GM18499 (cell line): ENCODE measurements around the gene YKT6.

Experiments used
- ATAC-seq: cut with Tn5 transposase; IDR thresholded peaks from one replicate; pipeline ENCODE4 v1.9.1; 2021; ENCODE audit warnings: moderate number of reproducible peaks; ENCODE audit not compliant: insufficient read depth, unreplicated experiment

The YKT6 gene

DNA sequence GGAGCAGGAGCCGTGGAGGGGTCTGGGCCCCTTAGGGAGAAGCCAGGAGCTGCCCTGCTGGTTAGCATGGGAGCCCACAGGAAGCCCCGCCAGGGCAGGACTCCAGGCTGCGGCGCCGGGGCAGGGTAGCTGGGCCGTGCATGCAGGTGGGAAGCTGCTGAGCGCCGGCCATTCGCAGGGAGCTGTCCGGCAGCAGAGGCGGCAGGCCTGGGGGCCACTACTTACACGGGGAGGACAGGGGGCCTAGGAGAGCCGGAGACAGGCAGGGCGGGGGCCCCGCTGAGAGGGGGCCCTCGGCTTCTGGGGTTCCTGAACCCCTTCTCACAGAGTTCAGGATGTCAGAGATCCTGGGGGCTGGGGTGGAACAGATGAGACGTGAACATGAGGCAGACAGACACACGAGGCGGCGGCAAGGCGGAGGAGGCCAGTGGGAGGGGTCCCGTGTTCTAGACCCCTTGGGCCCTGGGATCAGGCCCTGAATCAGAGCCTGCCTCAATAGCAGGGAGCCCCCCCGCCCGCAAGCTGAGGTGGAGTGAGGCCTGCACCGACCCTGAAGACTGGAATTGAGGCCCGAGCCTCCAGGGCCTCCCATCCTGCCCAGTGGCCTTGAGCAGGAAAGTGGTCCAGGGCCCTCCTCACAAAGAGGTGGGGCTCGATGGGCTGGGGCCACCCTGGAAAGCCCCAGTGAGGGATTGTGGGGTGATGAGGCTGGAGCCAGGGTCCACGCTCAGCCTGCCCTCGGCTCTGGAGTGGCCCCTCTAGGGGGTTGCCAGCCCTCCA is 28.0 kb downstream of the YKT6 start:
- ATAC-seq, result no peak

DNA sequence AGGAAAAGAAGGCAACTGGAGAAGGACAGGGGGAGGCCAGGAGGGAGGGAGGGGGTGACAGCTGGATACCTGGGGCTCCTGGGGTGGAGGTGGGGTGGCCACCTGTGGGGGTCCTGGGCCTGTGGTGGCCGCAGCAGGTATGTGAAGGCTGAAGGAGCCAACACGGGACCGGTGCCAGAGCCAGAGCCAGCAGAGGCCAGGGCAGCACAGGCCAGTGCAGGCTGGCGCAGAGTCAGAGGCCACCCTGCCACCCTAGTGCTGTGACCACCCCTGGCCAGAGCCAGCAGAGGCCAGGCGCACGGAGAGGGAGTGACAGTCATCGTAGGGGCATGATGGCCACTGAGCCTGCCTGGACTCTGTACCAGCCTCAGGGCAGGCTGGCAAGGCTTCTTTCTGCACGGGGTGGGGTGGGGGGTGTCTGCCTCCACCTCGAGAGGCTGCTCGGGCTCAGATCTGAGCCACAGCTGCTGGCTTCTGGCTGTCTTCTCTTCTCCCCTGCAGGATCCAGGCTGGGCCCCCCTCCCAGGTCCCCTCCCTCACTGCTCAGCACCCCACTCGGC is 28.8 kb downstream of the YKT6 start:
- no peak for ATAC-seq

DNA sequence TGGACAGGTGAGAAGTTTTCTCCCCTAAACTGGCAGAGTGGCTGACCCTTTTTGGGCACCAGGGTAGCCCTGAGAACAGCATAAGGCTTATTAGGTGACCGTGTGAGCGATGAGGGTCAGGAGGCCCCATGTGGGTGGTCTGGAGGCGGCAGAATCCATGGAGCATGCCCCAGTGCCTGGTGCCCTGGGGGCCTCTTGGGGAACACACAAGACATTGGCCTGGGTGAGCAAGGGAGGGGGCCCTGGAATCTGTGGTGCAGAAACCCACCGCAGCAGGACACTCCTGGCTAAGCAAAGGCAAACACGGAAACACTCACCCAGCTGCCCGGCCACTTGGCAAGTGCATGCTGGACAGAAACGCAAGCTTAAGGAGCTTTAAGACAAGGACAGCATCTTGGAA is 29.5 kb downstream of the YKT6 start:
- no peak for ATAC-seq

DNA sequence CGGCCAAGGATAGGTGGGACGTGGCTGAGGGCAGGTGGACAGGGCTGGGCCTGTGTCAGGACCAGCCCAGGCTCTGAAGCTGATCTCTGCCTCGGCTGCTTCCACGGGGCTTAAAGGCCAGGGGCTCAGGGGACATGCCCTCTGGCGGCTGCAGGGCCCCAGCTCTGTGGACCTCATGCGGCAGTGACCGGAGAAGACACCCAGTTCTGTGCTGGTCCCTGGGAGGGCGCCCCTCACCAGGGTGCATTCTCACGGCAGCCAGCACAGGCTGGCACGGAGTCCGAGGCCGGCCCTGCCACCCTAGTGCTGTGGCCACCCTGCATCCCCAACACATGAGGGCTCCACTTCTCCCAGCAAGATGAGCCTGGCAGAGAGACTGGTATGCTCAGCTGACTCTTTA is 30.3 kb downstream of the YKT6 start:
- no peak for ATAC-seq

DNA sequence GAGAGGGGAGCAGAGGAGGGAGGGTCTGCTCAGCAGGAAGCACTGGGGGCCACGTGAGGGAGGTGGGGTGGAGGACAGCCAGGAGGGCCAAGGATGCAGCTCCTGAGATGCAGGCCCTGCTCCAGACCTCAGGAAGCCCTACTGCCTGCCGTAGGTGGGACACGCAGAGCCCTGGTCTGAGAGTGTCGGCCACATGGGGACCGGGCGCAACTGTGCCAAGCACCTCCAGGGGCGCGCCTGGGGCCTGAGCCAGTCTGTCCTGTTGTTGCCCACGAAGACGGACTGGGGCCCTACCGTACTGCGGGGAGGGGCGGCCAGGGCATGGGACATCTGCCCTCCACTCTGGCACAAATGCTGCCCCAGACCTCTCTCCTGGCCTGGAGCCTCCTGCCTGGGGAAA is 31.6 kb downstream of the YKT6 start:
- ATAC-seq, result no peak

DNA sequence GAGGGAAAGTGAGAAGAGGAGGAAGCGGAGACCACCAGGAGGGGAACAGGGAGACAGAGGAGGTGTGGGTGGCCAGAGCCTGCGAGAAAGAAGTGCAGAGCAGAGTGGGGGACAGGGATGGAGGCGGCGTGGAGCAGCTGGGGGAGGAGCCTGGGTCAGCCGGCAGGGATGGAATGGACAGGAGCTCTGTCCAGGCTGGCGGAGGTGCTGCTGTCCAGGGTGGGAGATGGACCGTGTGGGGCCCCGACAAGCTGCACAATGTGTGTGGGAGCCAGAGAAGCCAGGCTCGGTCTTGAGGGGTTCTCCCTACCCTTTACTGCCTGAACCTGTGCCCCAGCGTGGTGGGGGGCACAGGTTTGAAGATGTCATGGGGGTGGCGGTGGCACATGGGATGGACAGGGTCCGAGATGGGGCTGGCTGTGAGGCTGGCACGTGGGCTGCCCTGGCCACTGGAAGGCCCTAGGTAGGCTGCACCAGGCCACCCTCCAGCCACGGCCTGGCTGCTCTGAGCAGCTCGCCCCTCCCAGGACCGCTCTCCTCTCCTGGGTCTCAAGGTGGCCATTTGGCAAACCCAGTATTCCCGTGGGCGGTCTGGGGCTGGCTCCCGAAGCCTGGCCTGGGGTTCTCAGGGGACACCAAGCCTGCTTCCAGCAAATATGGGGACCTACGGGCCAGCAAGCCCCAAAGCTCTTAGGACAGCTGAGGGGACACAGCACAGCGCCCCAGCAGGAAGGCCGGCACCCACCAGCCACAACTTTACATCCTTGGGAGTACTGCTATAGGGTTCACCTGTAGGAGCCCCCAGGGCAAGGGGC is 32.3 kb downstream of the YKT6 start:
- no peak for ATAC-seq

DNA sequence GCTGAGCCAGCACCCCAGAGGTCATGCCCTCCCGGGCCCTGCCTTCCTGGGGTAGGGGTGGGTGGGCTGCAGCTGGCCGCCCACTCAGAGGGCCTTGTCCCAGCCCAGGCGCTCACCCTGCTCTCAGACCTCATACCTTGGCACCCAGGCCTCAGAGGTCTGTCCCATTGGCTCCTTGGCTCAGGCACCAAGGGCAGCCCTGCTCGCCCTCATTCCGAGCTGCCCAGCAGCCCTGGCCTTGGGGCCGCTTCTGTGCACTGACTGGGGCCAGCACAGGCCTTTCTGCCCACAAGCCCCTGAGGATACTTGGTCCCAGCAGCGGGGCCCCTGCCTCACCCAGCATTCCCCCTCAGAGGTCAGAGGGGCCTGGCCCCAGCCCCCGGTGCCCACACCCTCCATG is 34.3 kb downstream of the YKT6 start:
- ATAC-seq, result no peak

DNA sequence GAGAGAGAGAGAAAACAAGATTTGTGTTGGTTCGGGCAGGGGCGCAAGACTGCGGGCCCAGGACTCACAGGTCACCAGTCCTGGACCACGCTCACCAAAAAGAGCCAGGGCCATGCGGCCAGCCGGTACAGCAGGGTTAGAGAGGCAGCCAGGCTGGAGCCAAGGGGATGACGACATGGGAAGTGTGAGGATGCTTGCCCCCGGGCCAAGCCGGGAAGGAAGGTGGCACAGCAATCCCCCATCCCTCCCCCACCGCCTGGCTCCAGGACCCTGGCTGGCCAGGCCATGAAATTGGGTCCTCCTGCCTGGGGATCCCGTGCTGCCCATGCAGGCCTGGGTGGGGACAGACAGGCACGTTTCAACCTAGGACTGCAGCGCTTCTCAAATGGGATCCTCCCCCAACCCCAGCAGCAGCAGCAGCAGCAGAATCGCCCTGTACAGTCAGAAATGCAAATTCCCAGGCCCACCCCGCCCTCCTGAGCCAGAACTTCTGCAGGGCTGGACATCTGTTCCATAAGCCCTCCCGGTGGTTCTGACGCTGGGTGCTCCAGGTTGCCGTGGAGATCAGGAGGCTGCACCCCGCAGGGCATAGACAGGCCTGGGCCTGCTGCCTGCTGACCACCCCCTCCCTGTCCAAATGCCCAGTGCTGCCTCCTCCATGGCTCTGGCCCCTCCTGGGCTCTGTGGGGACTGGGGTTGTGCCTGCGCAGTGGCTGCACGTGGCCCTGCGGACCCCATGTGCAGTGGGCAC is 35.0 kb downstream of the YKT6 start:
- ATAC-seq, result no peak

DNA sequence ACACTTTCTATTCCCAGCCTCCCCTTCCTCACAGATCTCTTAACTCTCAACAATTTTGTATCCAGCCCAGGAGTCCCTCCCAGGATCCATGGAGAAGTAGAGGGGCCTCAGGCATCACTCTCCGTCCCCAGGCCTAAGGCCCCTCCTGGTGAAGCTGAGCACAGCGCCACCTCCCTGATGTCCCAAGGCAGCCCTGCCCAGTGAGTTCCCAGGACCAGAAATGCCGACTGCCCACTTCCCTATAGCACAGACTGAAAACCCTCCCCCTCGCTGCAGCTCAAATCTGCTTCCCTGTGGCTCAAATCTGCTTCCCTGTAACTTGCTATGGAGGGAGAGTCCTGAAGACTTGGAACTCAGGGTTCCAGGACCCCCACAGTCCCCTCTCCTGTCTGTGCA is 35.6 kb downstream of the YKT6 start:
- no peak for ATAC-seq

DNA sequence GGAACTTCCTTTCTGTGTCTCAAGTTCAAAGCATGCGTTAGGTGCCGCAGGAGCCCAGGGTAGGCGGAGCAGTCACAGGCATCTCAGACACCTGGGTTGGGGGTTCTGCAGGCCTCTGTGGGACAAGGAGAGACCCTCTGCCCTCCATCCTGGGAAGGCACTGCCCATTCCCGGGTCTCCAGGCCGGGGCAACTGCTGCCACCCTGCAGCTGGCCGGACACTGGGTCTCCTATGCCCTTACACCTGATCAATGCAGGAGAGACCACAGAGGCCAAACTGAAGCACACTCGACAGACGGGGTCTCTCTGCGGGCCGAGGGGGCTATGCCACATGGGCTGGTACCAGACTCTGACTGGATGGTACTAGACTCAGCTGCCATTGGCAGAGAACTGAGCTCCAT is 36.9 kb downstream of the YKT6 start:
- ATAC-seq, result no peak

DNA sequence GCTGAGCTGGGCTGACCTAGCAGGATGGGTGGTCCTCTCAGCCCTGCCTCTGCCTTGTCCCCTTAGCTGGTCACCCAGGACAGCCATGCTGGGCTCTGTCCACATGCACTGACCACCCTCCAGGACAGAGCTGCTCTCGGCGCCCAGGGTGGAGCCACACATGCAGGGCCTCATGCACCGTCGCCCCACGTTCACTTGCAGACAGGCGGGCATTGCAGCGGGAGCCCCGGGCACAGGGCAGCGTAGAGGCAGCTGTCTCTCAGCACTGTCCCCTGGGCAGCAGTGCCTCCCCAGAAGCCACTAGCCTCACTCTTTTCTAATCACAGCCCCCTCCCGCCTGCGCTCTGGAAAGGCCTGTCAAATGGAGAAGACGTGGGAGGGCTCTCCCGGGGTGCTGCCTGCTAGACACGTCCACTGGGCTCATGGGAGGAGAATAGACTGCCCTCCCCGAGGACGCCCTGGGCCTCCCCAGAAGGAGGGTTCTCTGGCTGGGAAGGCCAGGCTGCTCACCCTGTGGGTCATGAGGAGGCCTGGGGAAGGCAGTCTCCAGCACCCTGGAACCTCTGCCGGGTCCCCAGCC is 37.4 kb downstream of the YKT6 start:
- no peak for ATAC-seq

DNA sequence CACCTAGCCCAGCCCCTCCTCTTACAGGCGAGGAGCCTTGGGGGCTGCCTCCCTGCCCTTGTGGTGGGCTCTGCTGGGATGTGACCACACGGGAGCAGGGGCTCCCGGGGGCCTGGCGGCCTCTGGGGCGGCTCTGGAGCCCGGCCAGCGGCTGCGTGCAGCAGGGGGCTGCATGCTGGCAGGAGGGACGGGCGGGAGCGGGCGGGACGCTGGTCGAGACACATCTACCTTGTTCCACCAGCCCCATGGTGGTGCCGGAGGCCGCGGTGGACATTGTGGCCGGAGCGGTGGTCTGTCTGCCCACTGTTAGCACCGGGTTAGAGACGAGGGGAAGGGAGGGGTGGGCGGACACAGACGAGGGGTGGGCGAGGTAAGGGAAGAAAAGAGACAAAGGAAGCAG is 38.6 kb downstream of the YKT6 start:
- no peak for ATAC-seq

DNA sequence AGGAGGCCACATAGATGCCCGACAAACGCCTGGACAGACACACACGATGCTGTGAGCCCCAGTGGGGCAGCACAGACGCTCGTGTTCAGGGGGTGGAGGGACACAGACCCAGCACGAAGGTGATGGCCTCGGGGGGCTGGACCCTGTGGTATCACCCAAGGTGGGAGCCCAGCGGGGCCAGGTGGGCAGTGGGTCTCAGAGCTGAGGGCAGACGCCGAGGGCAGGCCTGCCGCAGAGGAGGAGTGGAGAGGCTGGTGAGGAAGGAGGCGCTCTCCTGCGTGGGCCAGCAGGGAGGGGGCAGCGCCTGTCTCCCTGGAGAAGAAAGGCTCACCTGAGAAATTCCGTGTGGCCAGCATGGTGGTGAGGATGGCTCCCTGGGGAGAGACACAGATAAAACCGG is 39.6 kb downstream of the YKT6 start:
- no peak for ATAC-seq

DNA sequence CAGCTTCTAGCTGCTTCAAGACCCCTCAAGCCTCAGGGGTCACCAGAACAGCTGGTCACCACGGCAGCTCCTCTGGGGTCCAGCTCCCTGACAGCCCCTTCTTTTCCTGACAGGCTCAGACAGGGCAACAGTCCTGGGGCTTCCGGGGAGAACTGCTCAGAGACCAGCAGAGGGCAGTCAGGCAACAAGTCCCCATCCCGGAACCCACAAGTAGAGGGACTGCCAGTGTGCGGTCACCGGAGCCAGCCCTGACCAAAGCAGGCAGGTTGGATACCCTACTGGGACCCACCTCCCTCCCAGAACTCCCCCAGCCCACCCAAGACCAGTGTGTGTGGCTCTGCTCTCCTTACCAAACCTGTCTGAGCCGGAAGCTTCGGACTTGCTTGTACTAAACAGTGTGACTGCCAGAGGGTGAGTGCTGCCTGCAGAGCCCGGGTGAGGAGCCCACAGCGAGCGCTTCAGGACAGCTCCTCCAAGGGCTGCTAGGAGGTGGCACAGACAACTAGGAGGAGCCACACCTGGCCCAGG is 40.3 kb downstream of the YKT6 start:
- ATAC-seq, result no peak

DNA sequence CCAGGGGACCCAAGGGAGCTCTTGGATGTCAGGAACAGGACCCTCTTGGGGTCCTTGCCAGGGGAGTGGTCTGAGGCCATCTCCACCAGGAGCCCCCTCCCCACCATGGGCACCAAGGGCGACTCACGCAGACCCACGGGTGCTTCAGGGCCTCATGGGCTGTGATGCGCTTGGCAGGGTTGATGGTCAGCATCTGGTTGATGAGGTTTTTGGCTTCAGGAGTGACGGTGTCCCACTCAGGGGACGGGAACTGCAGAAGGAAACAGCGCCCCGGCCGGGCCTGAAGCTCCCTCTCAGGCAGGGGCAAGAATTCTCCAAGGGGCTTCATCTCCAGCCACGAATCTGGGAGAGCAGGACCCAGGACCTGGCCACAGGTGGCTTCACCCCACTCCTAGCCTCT is 41.3 kb downstream of the YKT6 start:
- no peak for ATAC-seq

DNA sequence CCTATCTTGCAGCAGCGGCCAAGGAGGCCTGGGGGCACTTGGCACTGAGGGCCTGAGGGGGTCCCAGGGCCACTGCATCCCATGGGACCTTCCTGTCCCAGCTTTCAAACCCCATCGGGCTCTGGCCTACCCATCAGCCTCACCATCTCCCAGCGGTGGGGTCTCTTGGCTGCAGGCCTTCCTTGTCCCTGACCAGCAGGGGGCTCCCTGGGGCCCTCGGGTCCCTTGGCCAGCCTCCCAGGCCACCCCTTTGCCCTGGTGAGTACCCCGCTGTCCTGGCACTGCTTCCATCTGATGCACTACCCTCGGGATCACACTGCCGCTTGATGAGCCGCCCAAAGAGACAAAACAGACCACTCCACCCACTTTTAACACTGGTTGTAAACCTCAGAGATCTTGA is 43.5 kb downstream of the YKT6 start:
- no peak for ATAC-seq

DNA sequence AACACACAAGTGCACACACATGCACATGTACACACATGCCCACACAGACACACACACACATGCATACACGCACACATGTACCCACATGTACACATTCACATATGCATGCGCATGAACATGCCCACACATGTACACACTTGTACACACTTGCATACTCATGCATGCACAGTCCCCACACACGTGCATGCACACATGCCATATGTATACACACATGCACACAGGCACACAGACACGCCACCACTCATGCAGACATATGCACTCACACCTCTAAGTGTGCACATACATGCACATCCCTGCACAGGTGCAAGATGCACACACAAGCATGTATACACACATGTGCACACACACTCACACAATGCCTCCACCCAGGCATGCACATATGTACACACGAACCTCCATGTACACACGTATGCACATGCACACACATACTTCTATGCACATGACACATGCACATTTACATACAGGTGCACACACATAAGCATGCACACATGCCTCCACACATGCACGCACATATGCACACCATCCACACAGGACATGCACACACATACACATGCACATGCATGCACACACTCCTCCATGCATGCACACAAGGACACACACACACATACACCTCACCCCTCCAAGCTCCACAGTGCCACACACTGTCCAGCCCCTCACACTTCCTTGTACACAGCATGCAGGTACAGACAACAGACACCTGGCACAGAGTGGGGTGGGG is 45.8 kb downstream of the YKT6 start:
- no peak for ATAC-seq

DNA sequence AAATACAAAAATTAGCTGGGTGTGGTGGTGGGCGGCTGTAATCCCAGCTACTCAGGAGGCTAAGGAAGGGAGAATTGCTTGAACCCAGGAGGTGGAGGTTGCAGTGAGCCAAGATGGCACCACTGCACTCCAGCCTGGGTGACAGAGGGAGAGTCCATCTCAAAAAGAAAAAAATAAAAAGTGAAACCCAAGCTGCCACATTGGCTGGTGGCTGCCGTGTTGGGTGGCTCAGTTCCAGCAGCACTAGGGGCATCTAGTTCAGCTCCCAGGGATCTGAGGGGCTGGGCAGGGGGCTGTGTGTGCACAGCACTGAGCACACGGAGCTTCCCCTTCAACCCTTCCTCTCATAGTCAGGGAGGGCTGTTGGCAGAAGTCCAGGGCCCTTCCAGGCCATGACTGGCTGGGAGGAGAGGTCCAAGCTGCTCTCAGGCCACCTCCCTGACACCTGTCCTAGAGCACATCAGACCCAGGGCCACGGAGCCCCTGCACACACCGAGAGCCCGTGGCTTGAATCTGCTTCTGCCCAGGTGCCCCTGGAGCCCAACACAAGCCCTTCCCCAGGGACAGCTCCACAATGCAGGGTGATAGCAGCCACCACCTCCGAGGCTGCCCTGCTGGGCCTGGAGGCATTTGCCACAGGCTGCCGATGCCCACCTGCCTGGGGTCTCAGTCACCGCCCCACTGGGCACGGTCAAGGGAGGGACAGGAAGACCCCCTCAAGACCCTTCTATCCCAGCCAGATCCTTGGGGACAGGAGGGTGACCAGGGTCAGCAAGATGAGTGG is 47.3 kb downstream of the YKT6 start:
- no peak for ATAC-seq
